Fibroblast of lung (primary cell): ENCODE measurements around the gene ACOT2. TPM values are rescaled to one million over a fixed set of nuclear protein-coding genes. Genes with fewer than 3 reads are reported as not detected.
A peak's percentile ranks its signal among the peaks of the same experiment; 100 is the strongest.
"Not testable (repeated sequence)": the region's sequence is repeated elsewhere in the genome, so short reads cannot be mapped to it uniquely, and the experiment has no call there.

Source experiments
- DNase-seq, 2 donors: peaks; one replicate each; pipeline versions ENCODE4 v3.0.0 to v3.0.0-alpha.2; 2010; ENCODE audit warnings: low read depth in 2 of 2
- H2AFZ ChIP-seq: 2 replicates; pipeline ENCODE4 v1.5.1; 2012; ENCODE audit warnings: low read length, control low read depth, inconsistent platforms
- H3K27ac ChIP-seq: 2 replicates; pipeline ENCODE4 v1.5.1; 2011; ENCODE audit warnings: low read length, control low read depth; ENCODE audit not compliant: insufficient read depth
- H3K27me3 ChIP-seq: 2 replicates; pipeline ENCODE4 v1.5.1; 2011; ENCODE audit warnings: mild to moderate bottlenecking, low read length; ENCODE audit not compliant: control insufficient read depth, insufficient read depth
- H3K36me3 ChIP-seq: 2 replicates; pipeline ENCODE4 v1.5.1; 2011; ENCODE audit warnings: low read length; ENCODE audit not compliant: control insufficient read depth, insufficient read depth
- H3K4me1 ChIP-seq: 2 replicates; pipeline ENCODE4 v1.5.1; 2011; ENCODE audit warnings: low read length; ENCODE audit not compliant: control insufficient read depth, insufficient read depth; ENCODE audit errors: extremely low read depth
- H3K4me2 ChIP-seq: 2 replicates; pipeline ENCODE4 v1.5.1; 2011; ENCODE audit warnings: low read length, control low read depth; ENCODE audit not compliant: insufficient read depth; ENCODE audit errors: extremely low read depth
- H3K4me3 ChIP-seq, 4 experiments: fragments of 200-600 bp in 1 of 4; sonication (generic) in 1 of 4; replicated peaks in 1 of 4; 2 replicates each; pipeline ENCODE4 v1.5.1; 2011 to 2016; ENCODE audit warnings: low read length in 4 of 4, low read depth in 3 of 4, mild to moderate bottlenecking in 3 of 4, control low read depth in 2 of 4, inconsistent platforms in 1 of 4, mixed read lengths in 1 of 4; ENCODE audit not compliant: insufficient read depth in 1 of 4; ENCODE audit errors: control extremely low read depth in 1 of 4
- H3K79me2 ChIP-seq: 2 replicates; pipeline ENCODE4 v1.5.1; 2012; ENCODE audit warnings: mild to moderate bottlenecking, low read length, inconsistent platforms; ENCODE audit not compliant: control insufficient read depth, insufficient read depth
- H3K9ac ChIP-seq: 2 replicates; pipeline ENCODE4 v1.5.1; 2011; ENCODE audit warnings: mild to moderate bottlenecking, low read length, control low read depth; ENCODE audit not compliant: insufficient read depth
- H3K9me3 ChIP-seq: 2 replicates; pipeline ENCODE4 v1.5.1; 2012; ENCODE audit warnings: low read depth, low read length; ENCODE audit not compliant: control insufficient read depth, insufficient read depth
- H4K20me1 ChIP-seq: 2 replicates; pipeline ENCODE4 v1.5.1; 2011; ENCODE audit warnings: low read length; ENCODE audit not compliant: control insufficient read depth, insufficient read depth; ENCODE audit errors: extremely low read depth
- EZH2 ChIP-seq: IDR thresholded peaks from 2 replicates; pipeline ENCODE4 v1.5.1; 2012; ENCODE audit warnings: low read length, control low read depth, mild to moderate bottlenecking; ENCODE audit errors: missing control alignments
- polyA plus RNA-seq, 2 donors: library from polyadenylated mRNA; depleted of rRNA in 1 of 2; stranded (reverse) in 1 of 2; unstranded in 1 of 2; fragments of >200 nt; gene quantifications; 2 replicates each; pipeline ENCODE4 v1.2.1, GENCODE V29; 2011 to 2012; ENCODE audit warnings: missing spikeins in 1 of 2
- total RNA-seq: library from RNA; depleted of rRNA; stranded (reverse); fragments of >200 nt; gene quantifications from 2 replicates; pipeline ENCODE4 v1.2.1, GENCODE V29; 2014
- TF ChIP-seq, protein P1 (sequence below), 2 donors: IDR thresholded peaks in 1 of 2; conservative IDR thresholded peaks in 1 of 2; 1 replicate in 1 of 2; 2 replicates in 1 of 2; pipeline ENCODE4 v1.5.1; 2011 to 2012; ENCODE audit warnings: low read length in 2 of 2, control low read depth in 1 of 2, inconsistent platforms in 1 of 2, low read depth in 1 of 2, mild to moderate bottlenecking in 1 of 2

Gene ACOT2
- total and polyA plus RNA-seq, 2 donors (not counting 1 experiment from before 2014, with no cell fraction given) = 27.1 to 39.1 TPM

DNA sequence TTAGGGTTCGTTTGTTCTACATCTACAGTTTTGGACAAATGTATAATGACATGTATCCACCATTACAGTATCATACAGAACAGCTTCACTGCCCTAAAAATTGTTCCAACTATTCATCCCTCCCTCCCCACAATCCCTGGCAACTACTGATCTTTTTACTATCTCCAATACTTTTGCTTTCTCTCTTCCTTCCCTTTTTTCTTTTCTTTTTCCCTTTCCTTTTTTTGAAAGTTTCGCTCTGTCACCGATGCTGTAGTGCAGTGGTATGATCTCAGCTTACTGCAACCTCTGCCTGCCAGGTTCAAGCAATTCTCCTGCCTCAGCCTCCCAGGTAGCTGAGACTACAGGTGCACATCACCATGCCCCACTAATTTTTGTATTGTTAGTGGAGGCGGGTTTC is 20.1 kb downstream of the ACOT2 start:
- Histone ChIP-seq H3K36me3 (no peaks in the 10 kb centered on the region), H3K9me3 (no peaks in the 10 kb centered on the region), H3K4me2 (no peak overlapping the region), H3K27ac (no peak overlapping the region), H4K20me1 (no peaks in the 10 kb centered on the region), H3K27me3 (no peaks in the 10 kb centered on the region), H3K9ac (no peak overlapping the region), H3K79me2 (no peaks in the 10 kb centered on the region), H3K4me3 (no peak overlapping the region), H3K4me1 (no peaks in the 10 kb centered on the region), H2AFZ (no peak overlapping the region)
- no peak for DNase-seq
- no peak for TF ChIP-seq EZH2
- TF ChIP-seq, protein P1, sequence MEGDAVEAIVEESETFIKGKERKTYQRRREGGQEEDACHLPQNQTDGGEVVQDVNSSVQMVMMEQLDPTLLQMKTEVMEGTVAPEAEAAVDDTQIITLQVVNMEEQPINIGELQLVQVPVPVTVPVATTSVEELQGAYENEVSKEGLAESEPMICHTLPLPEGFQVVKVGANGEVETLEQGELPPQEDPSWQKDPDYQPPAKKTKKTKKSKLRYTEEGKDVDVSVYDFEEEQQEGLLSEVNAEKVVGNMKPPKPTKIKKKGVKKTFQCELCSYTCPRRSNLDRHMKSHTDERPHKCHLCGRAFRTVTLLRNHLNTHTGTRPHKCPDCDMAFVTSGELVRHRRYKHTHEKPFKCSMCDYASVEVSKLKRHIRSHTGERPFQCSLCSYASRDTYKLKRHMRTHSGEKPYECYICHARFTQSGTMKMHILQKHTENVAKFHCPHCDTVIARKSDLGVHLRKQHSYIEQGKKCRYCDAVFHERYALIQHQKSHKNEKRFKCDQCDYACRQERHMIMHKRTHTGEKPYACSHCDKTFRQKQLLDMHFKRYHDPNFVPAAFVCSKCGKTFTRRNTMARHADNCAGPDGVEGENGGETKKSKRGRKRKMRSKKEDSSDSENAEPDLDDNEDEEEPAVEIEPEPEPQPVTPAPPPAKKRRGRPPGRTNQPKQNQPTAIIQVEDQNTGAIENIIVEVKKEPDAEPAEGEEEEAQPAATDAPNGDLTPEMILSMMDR (conservative IDR thresholded peaks at IDR 0.05 in 1 of 2, IDR thresholded peaks at IDR 0.05 in 1 of 2; ENCODE audit: low read depth in 1 of 2, low read length in 2 of 2) = no peak

DNA sequence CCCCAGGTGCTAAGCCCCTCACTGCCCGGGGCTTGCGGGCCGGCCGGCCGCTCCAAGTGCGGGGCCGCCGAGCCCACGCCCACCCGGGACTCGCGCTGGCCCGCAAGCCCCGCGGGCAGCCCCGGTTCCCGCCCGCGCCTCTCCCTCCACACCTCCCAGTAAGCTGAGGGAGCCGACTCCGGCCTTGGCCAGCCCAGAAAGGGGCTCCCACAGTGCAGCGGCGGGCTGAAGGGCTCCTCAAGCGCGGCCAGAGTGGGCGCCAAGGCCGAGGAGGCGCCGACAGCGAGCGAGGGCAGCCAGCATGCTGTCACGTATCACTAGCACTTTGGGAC is 21.6 kb downstream of the ACOT2 start:
- not testable (repeated sequence) for H3K4me2 ChIP-seq, H3K27ac ChIP-seq, DNase-seq, H3K4me3 ChIP-seq, H3K27me3 ChIP-seq, H4K20me1 ChIP-seq, H2AFZ ChIP-seq, H3K4me1 ChIP-seq, H3K36me3 ChIP-seq, H3K79me2 ChIP-seq, H3K9ac ChIP-seq, H3K9me3 ChIP-seq

DNA sequence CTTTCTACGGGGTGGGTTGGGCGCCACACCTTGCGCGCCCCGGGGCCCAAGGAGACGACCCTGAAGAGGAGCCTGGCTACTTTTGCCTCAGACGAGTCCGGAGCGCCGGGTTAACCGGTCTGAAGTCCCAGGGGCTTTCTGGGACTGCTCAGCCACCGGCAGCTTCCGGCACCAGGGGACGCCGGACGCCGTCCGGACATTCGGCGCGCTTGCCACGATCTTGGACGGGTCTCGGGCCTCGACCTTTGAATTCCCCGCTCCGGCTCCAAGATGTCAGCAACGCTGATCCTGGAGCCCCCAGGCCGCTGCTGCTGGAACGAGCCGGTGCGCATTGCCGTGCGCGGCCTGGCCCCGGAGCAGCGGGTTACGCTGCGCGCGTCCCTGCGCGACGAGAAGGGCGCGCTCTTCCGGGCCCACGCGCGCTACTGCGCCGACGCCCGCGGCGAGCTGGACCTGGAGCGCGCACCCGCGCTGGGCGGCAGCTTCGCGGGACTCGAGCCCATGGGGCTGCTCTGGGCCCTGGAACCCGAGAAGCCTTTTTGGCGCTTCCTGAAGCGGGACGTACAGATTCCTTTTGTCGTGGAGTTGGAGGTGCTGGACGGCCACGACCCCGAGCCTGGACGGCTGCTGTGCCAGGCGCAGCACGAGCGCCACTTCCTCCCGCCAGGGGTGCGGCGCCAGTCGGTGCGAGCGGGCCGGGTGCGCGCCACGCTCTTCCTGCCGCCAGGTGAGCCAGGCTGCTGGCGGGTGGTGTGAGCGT is 22.9 kb downstream of the ACOT2 start, which contains the start of gene ACOT4:
Gene ACOT4, plus strand, starts transcription at position 184 of the 760 bp plus-strand sequence. Its CDS starts 87 bp downstream, at position 271.
- peak within 1 kb of the TSS; percentile 37 for H3K9ac ChIP-seq
- H3K9me3 ChIP-seq = no peaks in the 10 kb centered on the region

More for the DNA sequence above, 22.9 kb downstream of the ACOT2 start, which contains the start of gene ACOT4:
- H3K27ac ChIP-seq = no peak within 1 kb of the TSS
- peak within 1 kb of the TSS; percentile 80 for H3K4me2 ChIP-seq
- peak within 1 kb of the TSS; percentile 76 for H2AFZ ChIP-seq
- TF ChIP-seq, protein P1 (conservative IDR thresholded peaks at IDR 0.05 in 1 of 2, IDR thresholded peaks at IDR 0.05 in 1 of 2; ENCODE audit: low read depth in 1 of 2, low read length in 2 of 2) = no peak
- TF ChIP-seq EZH2 = no peak
- peak within 1 kb of the TSS; percentile 39 to 54 (median 48) for H3K4me3 ChIP-seq
- H3K4me1 ChIP-seq = no peaks in the 10 kb centered on the region
- DNase-seq = peak; percentile 15 to 54
- no peaks in the 10 kb centered on the region for H3K36me3 ChIP-seq
- H4K20me1 ChIP-seq = no peaks in the 10 kb centered on the region
- H3K27me3 ChIP-seq = no peaks in the 10 kb centered on the region
- no peaks in the 10 kb centered on the region for H3K79me2 ChIP-seq
